SK-N-SH treated with all-trans-retinoic acid at 6 μM for 48 hours (cell line): ENCODE data around the gene RAB8B.

ENCODE experiments used
- ATAC-seq: fragments of 200-7000 bp; cut with Tn5 transposase; 3 replicates; pipeline ENCODE4 v1.9.1; 2020; ENCODE audit warnings: mild to moderate bottlenecking, moderate library complexity
- ARNTL ChIP-seq: fragments of 450-650 bp; formaldehyde crosslinking; IDR thresholded peaks from 2 replicates; pipeline ENCODE4 v1.5.0; 2020; ENCODE audit warnings: low read depth, mild to moderate bottlenecking, moderate library complexity, borderline replicate concordance
- BACH2 ChIP-seq: fragments of 250-450 bp; sonication (Bioruptor Pico); IDR thresholded peaks from 2 replicates; pipeline ENCODE4 v1.9.0; 2021; ENCODE audit warnings: mild to moderate bottlenecking, borderline replicate concordance
- CREB5 ChIP-seq: fragments of 250-450 bp; sonication (Bioruptor Pico); IDR thresholded peaks from 2 replicates; pipeline ENCODE4 v1.5.1; 2020; ENCODE audit warnings: low read depth, mild to moderate bottlenecking, moderate library complexity
- CSDC2 ChIP-seq: fragments of 250-450 bp; sonication (Bioruptor Pico); IDR thresholded peaks from 2 replicates; pipeline ENCODE4 v1.5.0; 2020; ENCODE audit warnings: mild to moderate bottlenecking, moderate library complexity
- CSRNP3 ChIP-seq: fragments of 250-450 bp; sonication (Bioruptor Pico); IDR thresholded peaks from 2 replicates; pipeline ENCODE4 v1.5.1; 2021; ENCODE audit warnings: mild to moderate bottlenecking, moderate library complexity
- ESRRG ChIP-seq: fragments of 250-450 bp; sonication (Bioruptor Pico); IDR thresholded peaks from 2 replicates; pipeline ENCODE4 v1.6.1; 2021; ENCODE audit warnings: mild to moderate bottlenecking
- GLIS3 ChIP-seq: fragments of 250-450 bp; sonication (Bioruptor Pico); IDR thresholded peaks from 2 replicates; pipeline ENCODE4 v1.5.0; 2020; ENCODE audit warnings: mild to moderate bottlenecking, moderate library complexity
- ISL1 ChIP-seq: fragments of 250-450 bp; sonication (Bioruptor Pico); IDR thresholded peaks from 2 replicates; pipeline ENCODE4 v2.1.2; 2022; ENCODE audit warnings: mild to moderate bottlenecking, moderate library complexity
- OSR1 ChIP-seq: fragments of 250-450 bp; sonication (Bioruptor Pico); IDR thresholded peaks from 2 replicates; pipeline ENCODE4 v1.8.0; 2022; ENCODE audit warnings: moderate library complexity, mild to moderate bottlenecking, inconsistent platforms
- PPARA ChIP-seq: fragments of 250-450 bp; sonication (Bioruptor Pico); IDR thresholded peaks from 2 replicates; pipeline ENCODE4 v1.5.0; 2020; ENCODE audit warnings: mild to moderate bottlenecking, borderline replicate concordance
- TCF4 ChIP-seq: fragments of 250-450 bp; sonication (Bioruptor Pico); IDR thresholded peaks from 2 replicates; pipeline ENCODE4 v1.8.0; 2021; ENCODE audit warnings: mild to moderate bottlenecking, moderate library complexity, borderline replicate concordance
- TOX ChIP-seq: fragments of 250-450 bp; sonication (Bioruptor Pico); IDR thresholded peaks from 2 replicates; pipeline ENCODE4 v1.8.0; 2021; ENCODE audit warnings: mild to moderate bottlenecking, moderate library complexity, borderline replicate concordance
- ZC3H10 ChIP-seq: fragments of 250-450 bp; sonication (Bioruptor Pico); IDR thresholded peaks from 2 replicates; pipeline ENCODE4 v1.5.1; 2021; ENCODE audit warnings: mild to moderate bottlenecking, moderate library complexity
- ZFP3 ChIP-seq: fragments of 250-450 bp; sonication (Bioruptor Pico); IDR thresholded peaks from 2 replicates; pipeline ENCODE4 v1.5.0; 2020; ENCODE audit warnings: mild to moderate bottlenecking, moderate library complexity
- ZFP30 ChIP-seq: fragments of 450-650 bp; formaldehyde crosslinking; IDR thresholded peaks from 2 replicates; pipeline ENCODE4 v1.5.0; 2022; ENCODE audit warnings: mild to moderate bottlenecking, moderate library complexity
- ZNF565 ChIP-seq: fragments of 450-650 bp; formaldehyde crosslinking; conservative IDR thresholded peaks from 2 replicates; pipeline ENCODE4 v1.5.0; 2020; ENCODE audit warnings: low read depth, mild to moderate bottlenecking, moderate library complexity
- ZNF70 ChIP-seq: fragments of 450-650 bp; formaldehyde crosslinking; IDR thresholded peaks from 2 replicates; pipeline ENCODE4 v1.5.0; 2020; ENCODE audit warnings: mild to moderate bottlenecking, moderate library complexity
- ZNF8 ChIP-seq: fragments of 450-650 bp; formaldehyde crosslinking; IDR thresholded peaks from 2 replicates; pipeline ENCODE4 v1.5.0; 2020; ENCODE audit warnings: mild to moderate bottlenecking, moderate library complexity
- TF ChIP-seq, protein P1 (sequence below): fragments of 250-450 bp; sonication (Bioruptor Pico); IDR thresholded peaks from 2 replicates; pipeline ENCODE4 v1.8.0; 2021; ENCODE audit warnings: low read depth, mild to moderate bottlenecking, moderate library complexity, borderline replicate concordance
- TF ChIP-seq, protein P2 (sequence below): fragments of 250-450 bp; sonication (Bioruptor Pico); IDR thresholded peaks from 2 replicates; pipeline ENCODE4 v1.5.0; 2020; ENCODE audit warnings: mild to moderate bottlenecking, moderate library complexity
- TF ChIP-seq, protein P3 (sequence below): fragments of 250-450 bp; sonication (Bioruptor Pico); IDR thresholded peaks from 2 replicates; pipeline ENCODE4 v1.8.0; 2020; ENCODE audit warnings: mild to moderate bottlenecking, moderate library complexity, borderline replicate concordance

RAB8B gene

GRCh38 chr15:63191895-63192618 lies 2.7 kb downstream of the RAB8B start:
- ATAC-seq, result no peak
- no peak for TF ChIP-seq GLIS3 (CRISPR knock-in tag)
- no peak for TF ChIP-seq ZNF565 (CRISPR knock-in tag)
- TF ChIP-seq, protein P1, sequence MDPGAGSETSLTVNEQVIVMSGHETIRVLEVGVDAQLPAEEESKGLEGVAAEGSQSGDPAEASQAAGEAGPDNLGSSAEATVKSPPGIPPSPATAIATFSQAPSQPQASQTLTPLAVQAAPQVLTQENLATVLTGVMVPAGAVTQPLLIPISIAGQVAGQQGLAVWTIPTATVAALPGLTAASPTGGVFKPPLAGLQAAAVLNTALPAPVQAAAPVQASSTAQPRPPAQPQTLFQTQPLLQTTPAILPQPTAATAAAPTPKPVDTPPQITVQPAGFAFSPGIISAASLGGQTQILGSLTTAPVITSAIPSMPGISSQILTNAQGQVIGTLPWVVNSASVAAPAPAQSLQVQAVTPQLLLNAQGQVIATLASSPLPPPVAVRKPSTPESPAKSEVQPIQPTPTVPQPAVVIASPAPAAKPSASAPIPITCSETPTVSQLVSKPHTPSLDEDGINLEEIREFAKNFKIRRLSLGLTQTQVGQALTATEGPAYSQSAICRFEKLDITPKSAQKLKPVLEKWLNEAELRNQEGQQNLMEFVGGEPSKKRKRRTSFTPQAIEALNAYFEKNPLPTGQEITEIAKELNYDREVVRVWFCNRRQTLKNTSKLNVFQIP (CRISPR knock-in tag), result no peak
- no peak for TF ChIP-seq ARNTL
- no peak for TF ChIP-seq TOX (CRISPR knock-in tag)
- TF ChIP-seq ZFP3 (CRISPR knock-in tag), result no peak
- TF ChIP-seq, protein P2, sequence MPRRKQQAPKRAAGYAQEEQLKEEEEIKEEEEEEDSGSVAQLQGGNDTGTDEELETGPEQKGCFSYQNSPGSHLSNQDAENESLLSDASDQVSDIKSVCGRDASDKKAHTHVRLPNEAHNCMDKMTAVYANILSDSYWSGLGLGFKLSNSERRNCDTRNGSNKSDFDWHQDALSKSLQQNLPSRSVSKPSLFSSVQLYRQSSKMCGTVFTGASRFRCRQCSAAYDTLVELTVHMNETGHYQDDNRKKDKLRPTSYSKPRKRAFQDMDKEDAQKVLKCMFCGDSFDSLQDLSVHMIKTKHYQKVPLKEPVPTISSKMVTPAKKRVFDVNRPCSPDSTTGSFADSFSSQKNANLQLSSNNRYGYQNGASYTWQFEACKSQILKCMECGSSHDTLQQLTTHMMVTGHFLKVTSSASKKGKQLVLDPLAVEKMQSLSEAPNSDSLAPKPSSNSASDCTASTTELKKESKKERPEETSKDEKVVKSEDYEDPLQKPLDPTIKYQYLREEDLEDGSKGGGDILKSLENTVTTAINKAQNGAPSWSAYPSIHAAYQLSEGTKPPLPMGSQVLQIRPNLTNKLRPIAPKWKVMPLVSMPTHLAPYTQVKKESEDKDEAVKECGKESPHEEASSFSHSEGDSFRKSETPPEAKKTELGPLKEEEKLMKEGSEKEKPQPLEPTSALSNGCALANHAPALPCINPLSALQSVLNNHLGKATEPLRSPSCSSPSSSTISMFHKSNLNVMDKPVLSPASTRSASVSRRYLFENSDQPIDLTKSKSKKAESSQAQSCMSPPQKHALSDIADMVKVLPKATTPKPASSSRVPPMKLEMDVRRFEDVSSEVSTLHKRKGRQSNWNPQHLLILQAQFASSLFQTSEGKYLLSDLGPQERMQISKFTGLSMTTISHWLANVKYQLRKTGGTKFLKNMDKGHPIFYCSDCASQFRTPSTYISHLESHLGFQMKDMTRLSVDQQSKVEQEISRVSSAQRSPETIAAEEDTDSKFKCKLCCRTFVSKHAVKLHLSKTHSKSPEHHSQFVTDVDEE (CRISPR knock-in tag), result no peak

DNA sequence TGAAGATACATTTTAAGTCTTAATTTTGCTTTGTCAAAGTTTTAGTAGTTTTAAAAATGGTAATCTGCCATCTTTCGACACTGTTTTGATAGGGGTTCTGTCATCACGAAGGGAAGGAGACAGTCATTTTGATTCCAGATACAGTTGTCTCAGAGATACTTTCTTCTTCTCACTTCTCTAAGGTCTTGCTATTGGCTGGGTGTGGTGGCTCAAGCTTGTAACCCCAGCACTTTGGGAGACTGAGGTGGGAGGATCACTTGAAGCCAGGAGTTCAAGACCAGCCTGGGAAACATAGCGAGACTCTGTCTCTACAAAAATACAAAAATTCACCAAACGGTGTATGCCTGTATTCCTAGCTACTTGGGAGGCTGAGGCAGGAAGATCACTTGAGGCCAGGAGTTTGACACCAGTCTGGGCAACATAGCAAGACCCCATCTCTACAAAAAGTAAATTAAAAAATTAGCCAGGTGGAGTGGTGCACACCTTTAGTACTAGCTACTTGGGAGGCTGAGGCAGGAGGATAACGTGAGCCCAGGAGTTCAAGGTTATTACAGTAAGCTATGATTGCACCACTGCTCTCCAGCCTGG lies 3.3 kb downstream of the RAB8B start:
- ATAC-seq, result no peak
- TF ChIP-seq ZFP30 (CRISPR knock-in tag) (no peak), ZC3H10 (CRISPR knock-in tag) (no peak), ZNF8 (CRISPR knock-in tag) (no peak), CSDC2 (CRISPR knock-in tag) (no peak), TOX (CRISPR knock-in tag) (no peak), OSR1 (no peak), ESRRG (CRISPR knock-in tag) (no peak), BACH2 (CRISPR knock-in tag) (no peak), ZFP3 (CRISPR knock-in tag) (no peak), CREB5 (CRISPR knock-in tag) (no peak), TCF4 (CRISPR knock-in tag) (no peak), CSRNP3 (no peak), PPARA (CRISPR knock-in tag) (no peak), ZNF70 (CRISPR knock-in tag) (no peak), ZNF565 (CRISPR knock-in tag) (no peak), ISL1 (no peak), ARNTL (no peak)
- TF ChIP-seq, protein P3, sequence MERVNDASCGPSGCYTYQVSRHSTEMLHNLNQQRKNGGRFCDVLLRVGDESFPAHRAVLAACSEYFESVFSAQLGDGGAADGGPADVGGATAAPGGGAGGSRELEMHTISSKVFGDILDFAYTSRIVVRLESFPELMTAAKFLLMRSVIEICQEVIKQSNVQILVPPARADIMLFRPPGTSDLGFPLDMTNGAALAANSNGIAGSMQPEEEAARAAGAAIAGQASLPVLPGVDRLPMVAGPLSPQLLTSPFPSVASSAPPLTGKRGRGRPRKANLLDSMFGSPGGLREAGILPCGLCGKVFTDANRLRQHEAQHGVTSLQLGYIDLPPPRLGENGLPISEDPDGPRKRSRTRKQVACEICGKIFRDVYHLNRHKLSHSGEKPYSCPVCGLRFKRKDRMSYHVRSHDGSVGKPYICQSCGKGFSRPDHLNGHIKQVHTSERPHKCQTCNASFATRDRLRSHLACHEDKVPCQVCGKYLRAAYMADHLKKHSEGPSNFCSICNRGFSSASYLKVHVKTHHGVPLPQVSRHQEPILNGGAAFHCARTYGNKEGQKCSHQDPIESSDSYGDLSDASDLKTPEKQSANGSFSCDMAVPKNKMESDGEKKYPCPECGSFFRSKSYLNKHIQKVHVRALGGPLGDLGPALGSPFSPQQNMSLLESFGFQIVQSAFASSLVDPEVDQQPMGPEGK, result no peak
- TF ChIP-seq, protein P1 (CRISPR knock-in tag), result no peak
- TF ChIP-seq, protein P2 (CRISPR knock-in tag), result no peak
